ENCODE results near the gene CORO1C.

The CORO1C gene

DNA sequence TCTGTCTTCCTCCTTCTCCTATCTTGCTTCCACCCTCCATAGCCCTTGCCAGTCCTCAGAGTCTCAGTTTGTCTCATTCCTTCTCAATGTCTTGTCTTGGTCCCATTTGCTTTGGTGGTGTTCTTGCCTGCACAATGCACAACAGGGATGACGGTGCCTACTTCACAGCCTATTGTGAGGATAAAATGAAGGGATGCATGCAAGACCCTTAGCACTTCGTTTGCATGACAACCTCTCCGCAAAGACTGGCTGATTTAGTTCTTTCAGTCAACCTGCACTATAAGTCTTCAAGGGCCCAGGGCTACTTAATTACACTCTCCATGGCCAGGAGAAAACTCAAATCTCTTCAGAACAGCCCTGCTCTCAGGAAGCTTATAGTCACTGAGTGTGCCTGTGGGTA is 106.1 kb downstream of the CORO1C start:
- TF ChIP-seq GATA3 (IDR thresholded peaks at IDR 0.05; ENCODE audit: low read depth, low read length), result no peak
- no peak for TF ChIP-seq GATA2 (IDR thresholded peaks at IDR 0.05; ENCODE audit: low read depth, low read length)

DNA sequence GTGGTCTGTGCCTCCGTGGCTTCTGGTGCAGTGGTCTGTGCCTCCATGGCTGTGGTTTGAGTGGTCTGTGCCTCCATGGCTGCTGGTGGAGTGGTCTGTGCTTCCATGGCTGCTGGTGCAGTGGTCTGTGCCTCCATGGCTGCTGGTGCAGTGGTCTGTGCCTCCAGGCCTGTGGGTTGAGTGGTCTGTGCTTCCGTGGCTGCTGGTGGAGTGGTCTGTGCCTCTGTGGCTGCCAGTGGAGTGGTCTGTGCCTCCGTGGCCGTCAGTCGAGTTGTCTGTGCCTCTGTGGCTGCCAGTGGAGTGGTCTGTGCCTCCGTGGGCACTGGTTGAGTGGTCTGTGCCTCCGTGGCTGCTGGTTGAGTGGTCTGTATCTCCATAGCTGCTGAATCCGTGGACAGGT is 107.7 kb downstream of the CORO1C start:
- TF ChIP-seq GATA2 (IDR thresholded peaks at IDR 0.05; ENCODE audit: low read depth, low read length), result no peak
- no peak for TF ChIP-seq GATA3 (IDR thresholded peaks at IDR 0.05; ENCODE audit: low read depth, low read length)

DNA sequence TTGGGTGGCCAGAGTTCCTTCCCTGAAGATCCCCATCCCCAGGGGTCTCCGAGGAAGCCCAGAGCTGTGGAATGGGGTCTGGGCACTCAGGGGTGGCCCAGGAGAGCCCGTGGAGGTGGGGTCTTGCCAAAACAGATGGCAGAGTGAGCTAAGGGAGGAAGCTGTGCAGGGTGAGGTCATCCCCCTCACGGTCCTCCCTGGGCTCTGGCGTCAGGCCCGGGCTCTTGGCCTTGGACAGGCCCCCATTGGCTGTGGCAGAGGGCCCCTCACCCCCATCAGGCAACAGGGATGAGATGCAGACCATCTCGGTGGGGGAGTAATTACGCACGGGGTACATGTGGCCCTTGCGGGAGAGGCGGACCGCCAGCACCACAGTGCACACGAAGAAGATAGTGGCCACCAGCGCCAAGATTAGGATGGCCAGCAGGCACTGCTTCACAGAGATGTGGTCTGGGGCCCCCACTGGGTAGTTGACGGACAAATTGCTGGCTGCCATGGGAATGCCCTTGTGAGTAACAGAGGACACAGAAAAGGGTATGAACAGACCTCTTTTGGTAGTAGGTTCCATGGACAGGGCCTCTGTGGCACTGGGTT is 108.3 kb downstream of the CORO1C start:
- TF ChIP-seq GATA2 (IDR thresholded peaks at IDR 0.05; ENCODE audit: low read depth, low read length), result no peak
- TF ChIP-seq GATA3 (IDR thresholded peaks at IDR 0.05; ENCODE audit: low read depth, low read length), result no peak

DNA sequence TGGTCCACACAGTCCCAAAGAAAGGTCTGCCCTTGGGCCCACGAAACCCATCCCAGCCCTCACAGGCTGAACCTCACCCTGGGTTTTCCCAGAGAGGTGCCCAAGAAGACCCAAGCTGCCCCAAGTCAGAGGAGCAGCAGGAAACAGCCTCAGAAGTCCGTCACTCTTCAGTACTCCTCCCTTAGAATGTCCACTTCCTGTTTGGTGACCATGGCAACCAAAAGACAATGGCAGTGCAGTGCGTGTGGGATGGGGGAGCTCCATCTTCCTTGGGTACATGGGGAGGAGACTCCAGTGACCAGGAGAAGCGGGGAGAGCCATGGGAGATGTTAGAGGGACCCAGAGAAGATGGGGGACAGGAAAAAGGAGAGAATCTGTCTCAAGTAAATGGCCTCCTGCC is 108.9 kb downstream of the CORO1C start:
- no peak for TF ChIP-seq GATA2 (IDR thresholded peaks at IDR 0.05; ENCODE audit: low read depth, low read length)
- no peak for TF ChIP-seq GATA3 (IDR thresholded peaks at IDR 0.05; ENCODE audit: low read depth, low read length)

DNA sequence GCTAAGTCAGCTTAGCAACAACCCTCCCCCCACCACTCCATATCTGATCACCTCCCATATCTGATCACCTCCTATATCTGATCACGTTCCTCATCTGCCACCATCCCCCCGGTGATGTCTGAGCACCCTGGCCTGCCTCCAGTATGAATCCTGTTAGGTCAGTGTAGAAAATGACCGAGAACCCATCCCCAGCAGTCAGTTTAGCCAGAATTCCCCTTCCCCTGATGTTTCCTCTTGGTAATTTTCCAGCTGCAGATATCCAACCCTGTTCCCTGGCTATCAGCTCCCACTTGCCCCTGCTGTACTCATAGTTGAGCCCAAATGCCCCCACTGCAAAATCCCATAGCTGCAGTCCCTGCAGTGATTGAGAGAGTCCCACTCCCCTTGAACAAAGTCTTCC is 110.2 kb downstream of the CORO1C start:
- TF ChIP-seq GATA3 (IDR thresholded peaks at IDR 0.05; ENCODE audit: low read depth, low read length) (no peak), GATA2 (IDR thresholded peaks at IDR 0.05; ENCODE audit: low read depth, low read length) (no peak)

DNA sequence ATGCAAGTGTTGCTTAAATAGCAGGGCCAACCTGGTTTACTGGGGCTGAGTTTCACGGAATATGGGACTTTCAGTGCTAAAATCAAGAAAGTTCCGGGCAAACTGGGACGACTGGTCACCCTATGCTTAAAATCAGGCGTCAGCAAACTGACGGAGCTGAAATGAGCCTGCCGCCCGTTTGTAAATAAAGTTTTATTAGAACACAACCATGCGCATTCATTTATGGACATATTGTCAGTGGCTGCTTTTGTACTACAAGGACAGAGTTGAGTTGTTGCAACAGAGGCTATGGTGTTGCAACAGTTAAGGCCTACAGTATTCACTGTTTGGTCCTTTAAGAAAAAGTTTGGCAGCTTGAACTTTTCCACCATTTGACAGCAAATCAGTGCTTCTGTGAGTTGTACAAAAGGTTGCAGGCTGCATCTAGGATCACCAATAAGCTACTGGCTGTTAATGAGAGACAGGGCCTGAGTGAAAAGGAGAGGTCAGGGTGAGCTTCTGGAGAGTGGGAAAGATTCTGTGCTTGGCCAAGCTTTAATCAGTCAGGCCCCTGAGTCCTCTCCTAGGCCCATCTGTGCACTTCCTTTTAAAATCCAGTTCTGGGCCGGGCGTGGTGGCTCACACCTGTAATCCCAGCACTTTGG is 111.0 kb downstream of the CORO1C start:
- no peak for TF ChIP-seq GATA2 (IDR thresholded peaks at IDR 0.05; ENCODE audit: low read depth, low read length)
- TF ChIP-seq GATA3 (IDR thresholded peaks at IDR 0.05; ENCODE audit: low read depth, low read length), result no peak

DNA sequence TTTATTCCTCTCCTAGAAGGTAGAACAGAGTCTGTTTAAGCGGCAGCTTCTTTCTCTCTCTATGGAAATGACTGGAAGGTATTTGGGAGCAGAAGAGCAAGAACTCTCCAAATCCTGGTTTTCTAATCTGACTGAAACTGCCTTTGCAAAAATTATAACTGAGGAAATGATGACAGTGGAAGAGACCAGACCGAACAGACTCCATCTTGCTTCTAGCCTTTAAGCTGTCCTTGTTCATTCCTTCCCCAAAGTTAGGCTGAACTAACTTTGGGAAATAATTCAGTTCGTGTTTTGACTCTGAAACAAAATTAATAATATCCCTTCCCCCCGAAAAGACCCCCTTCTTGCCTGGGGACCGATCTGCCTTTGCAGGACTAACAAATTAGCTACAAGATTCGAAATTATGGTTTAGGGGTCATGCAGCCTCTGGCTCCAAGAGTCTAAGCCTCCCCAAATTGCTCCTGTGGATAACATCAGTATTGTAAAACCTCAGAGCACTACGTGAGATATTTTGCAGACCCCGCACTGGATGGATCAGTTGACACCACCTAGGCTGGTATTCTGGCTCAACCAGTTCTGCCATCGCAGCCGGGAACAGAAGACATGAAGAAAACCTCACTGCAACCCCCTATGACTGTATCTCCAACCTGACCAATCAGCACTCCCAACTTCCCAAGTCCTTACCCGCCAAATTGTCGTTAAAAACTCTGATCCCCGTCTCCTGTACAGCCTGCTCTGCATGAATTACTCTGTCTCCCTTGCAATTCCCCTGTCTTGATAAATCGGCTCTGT is 111.8 kb downstream of the CORO1C start:
- TF ChIP-seq GATA3 (IDR thresholded peaks at IDR 0.05; ENCODE audit: low read depth, low read length), result no peak
- TF ChIP-seq GATA2 (IDR thresholded peaks at IDR 0.05; ENCODE audit: low read depth, low read length), result no peak

DNA sequence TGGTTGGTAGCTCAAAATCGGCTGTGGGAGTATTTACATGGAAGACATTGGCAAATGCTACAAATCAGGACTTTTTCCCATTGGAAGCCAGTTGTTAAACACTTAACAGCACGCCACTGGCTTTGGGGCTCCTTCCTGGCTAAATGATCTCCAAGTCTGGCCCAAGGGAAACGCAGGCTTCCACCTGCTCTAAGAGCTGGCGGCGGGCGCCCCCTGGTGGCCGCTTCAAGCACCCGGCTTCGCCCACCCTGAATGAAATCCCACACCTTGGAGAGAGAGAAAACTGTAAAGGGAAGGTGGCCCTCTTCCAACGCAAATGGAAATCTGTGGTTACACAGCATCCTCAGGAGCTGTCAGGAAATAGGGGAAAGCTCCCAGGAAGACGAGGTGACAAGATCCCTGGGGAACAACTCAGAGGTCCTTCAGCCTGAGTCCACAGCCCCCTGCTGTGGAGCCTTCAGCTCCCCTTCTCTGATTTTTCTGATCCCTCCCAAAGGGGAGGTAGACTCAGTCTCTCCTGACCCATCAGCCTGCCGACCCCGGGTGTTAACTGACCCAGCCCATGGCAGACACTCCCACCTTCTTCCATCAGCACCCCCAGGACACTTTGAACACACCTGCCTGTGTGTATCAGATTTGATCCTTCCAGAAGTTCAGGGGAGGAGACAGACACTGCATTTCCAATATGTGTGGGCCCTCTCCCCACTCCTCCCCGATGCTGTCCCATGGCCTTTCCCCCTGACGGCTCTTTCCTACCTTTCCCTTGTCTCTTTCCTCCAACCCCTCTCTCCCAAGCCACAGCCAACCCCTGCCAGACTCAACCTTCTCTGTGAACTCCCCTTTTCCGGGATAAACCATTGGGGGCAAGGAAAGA is 113.0 kb downstream of the CORO1C start:
- TF ChIP-seq GATA2 (IDR thresholded peaks at IDR 0.05; ENCODE audit: low read depth, low read length) (no peak), GATA3 (IDR thresholded peaks at IDR 0.05; ENCODE audit: low read depth, low read length) (no peak)

DNA sequence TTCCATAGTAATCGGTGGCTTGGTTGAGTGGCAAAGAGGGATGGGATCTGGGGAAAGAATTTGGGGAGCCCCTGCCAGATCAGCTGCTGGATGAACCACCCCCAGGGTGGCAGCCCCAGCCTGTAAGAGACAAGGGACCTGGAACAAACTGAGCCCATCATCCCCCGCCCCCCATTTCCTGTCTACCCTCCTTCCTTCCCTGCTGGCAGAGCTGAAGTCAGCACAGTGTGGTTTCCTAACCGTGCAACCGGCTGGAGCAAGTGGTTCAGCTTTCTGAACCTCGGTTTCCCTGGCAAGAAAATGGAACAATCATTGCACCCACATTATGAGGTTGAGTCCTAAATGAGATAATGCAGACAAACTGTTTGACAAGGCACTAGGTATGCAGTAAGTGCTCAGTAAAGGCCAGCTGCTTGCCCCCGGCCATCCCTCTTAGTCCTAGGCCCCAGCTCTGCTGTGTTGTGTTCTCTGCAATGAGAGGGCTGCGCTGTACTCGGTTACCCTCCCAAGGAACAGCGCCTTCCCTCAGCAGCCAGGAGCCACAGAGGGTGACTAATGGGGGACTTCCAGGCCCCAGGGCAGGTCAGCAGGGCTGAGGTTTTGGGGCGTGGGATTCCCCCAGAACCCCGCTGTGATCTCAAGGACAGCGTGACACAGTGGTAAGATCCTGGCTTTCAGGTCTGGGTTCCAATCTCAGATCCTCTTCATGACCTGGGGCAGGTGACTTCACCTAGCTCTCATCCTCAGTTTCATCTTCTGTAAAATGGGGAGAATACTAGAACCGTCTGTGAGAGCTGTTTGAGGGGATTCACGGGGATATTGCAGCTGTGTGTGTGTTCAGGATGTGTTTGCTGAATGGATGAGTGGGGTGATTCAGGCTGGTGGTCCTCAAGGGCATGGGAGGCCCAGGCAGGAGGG is 114.1 kb downstream of the CORO1C start:
- TF ChIP-seq GATA2 (IDR thresholded peaks at IDR 0.05; ENCODE audit: low read depth, low read length) (no peak), GATA3 (IDR thresholded peaks at IDR 0.05; ENCODE audit: low read depth, low read length) (no peak)

DNA sequence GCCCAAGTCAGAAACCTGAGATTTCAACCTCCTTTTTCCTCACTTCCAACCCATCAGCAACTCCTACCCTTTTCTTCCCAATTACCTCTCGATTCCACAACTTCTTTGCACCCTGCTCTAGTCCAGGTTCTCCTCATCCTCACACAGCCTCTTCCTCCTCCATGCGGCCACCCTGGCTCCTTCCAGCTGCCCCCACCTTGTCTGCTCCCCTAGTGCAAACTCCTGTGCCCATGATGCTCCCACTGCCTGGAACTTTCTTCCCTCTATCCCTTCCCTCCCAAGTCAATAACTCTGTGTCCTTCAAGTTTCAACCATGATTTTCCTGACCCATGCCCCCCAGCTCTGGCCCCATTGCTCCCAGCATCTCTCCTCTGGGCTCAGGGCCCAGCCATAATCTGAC is 115.0 kb downstream of the CORO1C start:
- TF ChIP-seq GATA3 (IDR thresholded peaks at IDR 0.05; ENCODE audit: low read depth, low read length), result no peak

DNA sequence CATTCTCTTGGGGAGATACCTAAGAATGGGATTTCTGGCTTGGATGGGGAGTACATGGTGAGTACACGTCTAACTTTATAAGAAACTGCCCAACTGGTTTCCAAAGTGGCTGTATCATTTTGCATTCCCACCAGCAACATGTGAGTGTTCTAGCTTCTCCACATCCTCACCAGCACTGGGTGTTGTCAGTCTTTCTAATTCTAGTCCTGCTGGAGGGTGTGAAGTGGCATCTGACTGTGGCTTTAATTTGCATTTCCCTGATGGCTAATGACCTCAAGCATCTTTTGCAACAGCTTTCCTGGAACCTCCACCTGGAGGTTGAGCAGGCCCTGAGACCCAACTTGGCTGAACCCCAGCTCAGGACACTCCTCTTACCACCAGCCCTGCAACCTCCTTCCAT is 115.4 kb downstream of the CORO1C start:
- TF ChIP-seq GATA3 (IDR thresholded peaks at IDR 0.05; ENCODE audit: low read depth, low read length), result no peak
- no peak for TF ChIP-seq GATA2 (IDR thresholded peaks at IDR 0.05; ENCODE audit: low read depth, low read length)

DNA sequence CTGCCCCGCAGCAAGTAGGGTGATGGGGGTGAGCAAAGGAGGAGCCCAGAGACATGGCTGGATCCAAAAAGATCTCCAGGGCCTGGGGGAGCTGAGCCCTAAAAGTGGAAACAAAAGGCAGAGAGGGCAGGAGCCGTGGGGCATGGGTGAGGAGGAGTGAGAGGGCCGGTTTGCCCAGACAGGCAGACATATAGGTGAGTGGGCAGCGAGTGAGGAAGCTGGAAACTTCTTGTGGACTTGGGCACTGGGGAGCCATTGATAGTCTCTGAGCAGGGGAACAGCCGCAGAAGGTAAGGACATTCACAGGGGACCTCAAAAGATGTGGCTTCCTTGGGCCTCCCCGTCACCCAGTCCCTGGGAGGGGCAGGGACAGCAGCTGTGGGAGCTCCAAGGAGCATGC is 116.7 kb downstream of the CORO1C start:
- no peak for TF ChIP-seq GATA2 (IDR thresholded peaks at IDR 0.05; ENCODE audit: low read depth, low read length)
- no peak for TF ChIP-seq GATA3 (IDR thresholded peaks at IDR 0.05; ENCODE audit: low read depth, low read length)

DNA sequence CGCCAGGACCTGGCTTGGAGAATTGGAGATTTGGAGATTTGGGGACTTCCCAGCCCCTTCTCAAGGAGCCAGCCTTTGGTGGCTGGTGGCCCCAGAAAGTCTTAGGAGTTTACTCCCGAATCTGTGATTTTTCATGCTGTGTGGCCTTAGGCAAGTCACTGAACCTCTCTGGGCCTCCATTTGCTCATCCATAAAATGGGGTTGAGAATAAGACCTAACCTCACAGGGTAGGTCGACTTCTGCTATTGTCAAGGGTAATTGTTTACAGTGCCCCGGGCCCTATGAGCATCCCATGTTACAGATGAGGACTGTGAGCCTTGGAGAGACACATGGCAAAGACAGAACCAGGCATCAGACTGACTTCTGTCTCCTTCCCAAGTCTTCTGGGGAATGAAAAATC is 117.3 kb downstream of the CORO1C start:
- TF ChIP-seq GATA3 (IDR thresholded peaks at IDR 0.05; ENCODE audit: low read depth, low read length), result no peak
- no peak for TF ChIP-seq GATA2 (IDR thresholded peaks at IDR 0.05; ENCODE audit: low read depth, low read length)

Data from SH-SY5Y (cell line).